PC-3 (cell line): ENCODE results near the gene LRRC7. TPM values are rescaled to one million over a fixed set of nuclear protein-coding genes. Genes with fewer than 3 reads are reported as not detected.

Experiments used
- ATAC-seq: fragments of 200-7000 bp; cut with Tn5 transposase; 2 replicates; pipeline ENCODE4 v1.9.1; 2020; ENCODE audit warnings: mild to moderate bottlenecking, moderate library complexity
- BruUV-seq: library from RNA; stranded (reverse); fragments of 400-500 nt; replicated peaks from 2 replicates; lab custom pipeline; 2021; lab: Mats Ljungman, UMichigan
- CTCF ChIA-PET: fragments of 300-600 bp; sonication (Branson Sonifier 250); formaldehyde crosslinking; loops from one replicate; lab custom pipeline; 2022; ENCODE audit warnings: antibody characterized with exemption; lab: Charles Lee
- POLR2A ChIA-PET: fragments of 300-600 bp; sonication (Branson Sonifier 250); formaldehyde crosslinking; loops from one replicate; lab custom pipeline; 2022; ENCODE audit warnings: antibody characterized with exemption; ENCODE audit not compliant: unreplicated experiment; lab: Charles Lee
- DNase-seq: peaks from one replicate; pipeline ENCODE4 v3.0.0-alpha.2; 2015
- H2AFZ ChIP-seq: fragments of 300-600 bp; sonication (generic); 2 replicates; pipeline ENCODE4 v1.6.0; 2016; ENCODE audit warnings: antibody characterized with exemption, low read length
- H3F3A ChIP-seq: fragments of 300-600 bp; sonication (generic); one replicate; pipeline ENCODE4 v1.6.0; 2017; ENCODE audit warnings: antibody characterized with exemption, low read length, control low read depth, mild to moderate bottlenecking; ENCODE audit not compliant: unreplicated experiment
- H3K27ac ChIP-seq: fragments of 300-600 bp; sonication (generic); 2 replicates; pipeline ENCODE4 v1.5.1; 2016; ENCODE audit warnings: mild to moderate bottlenecking, low read length
- H3K27me3 ChIP-seq: fragments of 300-600 bp; sonication (generic); 2 replicates; pipeline ENCODE4 v1.6.1; 2016; ENCODE audit warnings: low read length, mixed read lengths
- H3K36me3 ChIP-seq: fragments of 300-600 bp; sonication (generic); 2 replicates; pipeline ENCODE4 v1.6.1; 2016; ENCODE audit warnings: low read depth, mixed run types, low read length, mixed read lengths
- H3K4me1 ChIP-seq: fragments of 300-600 bp; sonication (generic); 2 replicates; pipeline ENCODE4 v1.5.1; 2016; ENCODE audit warnings: low read length; ENCODE audit not compliant: insufficient read depth
- H3K4me2 ChIP-seq: fragments of 300-600 bp; sonication (generic); 2 replicates; pipeline ENCODE4 v1.6.0; 2016; ENCODE audit warnings: low read length
- H3K4me3 ChIP-seq: fragments of 300-600 bp; sonication (generic); 2 replicates; pipeline ENCODE4 v1.5.1; 2016; ENCODE audit warnings: mild to moderate bottlenecking, low read length, mixed read lengths
- H3K79me2 ChIP-seq: fragments of 300-600 bp; sonication (generic); 2 replicates; pipeline ENCODE4 v1.6.1; 2017; ENCODE audit warnings: low read length, mixed read lengths
- H3K9ac ChIP-seq: fragments of 300-600 bp; sonication (generic); 2 replicates; pipeline ENCODE4 v1.6.0; 2016; ENCODE audit warnings: mild to moderate bottlenecking, low read length
- H3K9me2 ChIP-seq: fragments of 300-600 bp; sonication (generic); replicated peaks from 2 replicates; pipeline ENCODE4 v1.6.1; 2016; ENCODE audit warnings: mixed run types, low read length, mixed read lengths
- H3K9me3 ChIP-seq: fragments of 300-600 bp; sonication (generic); 2 replicates; pipeline ENCODE4 v1.6.1; 2016; ENCODE audit warnings: low read length, mixed read lengths
- H4K20me1 ChIP-seq: fragments of 300-600 bp; sonication (generic); 2 replicates; pipeline ENCODE4 v1.6.1; 2016; ENCODE audit warnings: low read length, mixed read lengths
- EZH2 ChIP-seq: fragments of 300-600 bp; sonication (generic); IDR thresholded peaks from one replicate; pipeline ENCODE4 v1.6.1; 2017; ENCODE audit warnings: antibody characterized with exemption, mild to moderate bottlenecking, low read length; ENCODE audit not compliant: unreplicated experiment
- EZH2phosphoT487 ChIP-seq: fragments of 300-600 bp; sonication (generic); IDR thresholded peaks from 2 replicates; pipeline ENCODE4 v1.6.1; 2018; ENCODE audit warnings: mild to moderate bottlenecking, antibody characterized with exemption, low read length, borderline replicate concordance
- intact Hi-C: fragments of 100-400 bp; cut with micrococcal nuclease; formaldehyde crosslinking; loops from 2 replicates; pipeline ENCODE4 v1.9.0; 2023
- total RNA-seq: library from RNA; depleted of rRNA; stranded (reverse); fragments of >200 nt; gene quantifications from 2 replicates; pipeline ENCODE4 v1.2.3, GENCODE V29; 2014
- TF ChIP-seq, protein P1 (sequence below): fragments of 300-600 bp; sonication (generic); conservative IDR thresholded peaks from 2 replicates; pipeline ENCODE4 v1.5.1; 2017; ENCODE audit warnings: antibody characterized with exemption, low read depth, mild to moderate bottlenecking, low read length

Gene LRRC7
- total RNA-seq, 1 experiment from 2014 or later: 0.04 TPM

DNA sequence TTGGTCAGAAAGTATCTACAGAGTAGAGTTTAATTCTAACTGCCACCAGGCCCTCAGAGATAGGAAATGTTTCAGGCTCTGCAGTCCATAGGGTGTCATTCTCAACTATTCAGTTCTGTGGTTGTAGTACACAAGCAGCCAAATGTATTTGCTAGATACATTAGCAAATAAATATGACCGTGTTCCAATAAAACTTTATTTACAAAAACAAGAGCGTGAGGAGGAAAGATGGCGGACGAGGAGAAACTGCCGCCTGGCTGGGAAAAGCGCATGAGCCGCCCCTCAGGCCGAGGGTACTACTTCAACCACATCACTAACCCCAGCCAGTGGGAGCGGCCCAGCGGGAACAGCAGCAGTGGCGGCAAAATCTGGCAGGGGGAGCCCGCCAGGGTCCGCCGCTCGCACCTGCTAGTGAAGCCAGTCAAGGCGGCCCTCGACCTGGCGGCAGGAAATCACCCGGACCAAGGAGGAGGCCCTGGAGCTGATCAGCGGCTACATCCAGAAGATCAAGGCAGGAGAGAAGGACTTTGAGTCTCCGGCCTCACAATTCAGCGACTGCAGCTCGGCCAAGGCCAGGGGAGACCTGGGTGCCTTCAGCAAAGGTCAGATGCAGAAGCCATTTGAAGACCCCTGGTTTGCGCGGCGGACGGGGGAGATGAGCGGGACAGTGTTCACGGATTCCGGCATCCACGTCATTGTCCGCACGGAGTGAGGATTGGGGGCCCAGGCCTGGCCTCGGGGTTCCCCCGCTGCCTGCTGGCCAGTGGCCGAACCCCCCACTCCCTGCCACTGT lies 351.6 kb downstream of the LRRC7 start:
- H3K9ac ChIP-seq: no peak overlapping the region
- H3F3A ChIP-seq: no peaks in the 10 kb centered on the region
- H4K20me1 ChIP-seq: no peaks in the 10 kb centered on the region
- no peak for DNase-seq
- ChIA-PET POLR2A (no interaction called here), CTCF (no interaction called here)
- no peak overlapping the region for H3K4me3 ChIP-seq
- no peak overlapping the region for H2AFZ ChIP-seq
- TF ChIP-seq EZH2phosphoT487: no peak
- TF ChIP-seq, protein P1, sequence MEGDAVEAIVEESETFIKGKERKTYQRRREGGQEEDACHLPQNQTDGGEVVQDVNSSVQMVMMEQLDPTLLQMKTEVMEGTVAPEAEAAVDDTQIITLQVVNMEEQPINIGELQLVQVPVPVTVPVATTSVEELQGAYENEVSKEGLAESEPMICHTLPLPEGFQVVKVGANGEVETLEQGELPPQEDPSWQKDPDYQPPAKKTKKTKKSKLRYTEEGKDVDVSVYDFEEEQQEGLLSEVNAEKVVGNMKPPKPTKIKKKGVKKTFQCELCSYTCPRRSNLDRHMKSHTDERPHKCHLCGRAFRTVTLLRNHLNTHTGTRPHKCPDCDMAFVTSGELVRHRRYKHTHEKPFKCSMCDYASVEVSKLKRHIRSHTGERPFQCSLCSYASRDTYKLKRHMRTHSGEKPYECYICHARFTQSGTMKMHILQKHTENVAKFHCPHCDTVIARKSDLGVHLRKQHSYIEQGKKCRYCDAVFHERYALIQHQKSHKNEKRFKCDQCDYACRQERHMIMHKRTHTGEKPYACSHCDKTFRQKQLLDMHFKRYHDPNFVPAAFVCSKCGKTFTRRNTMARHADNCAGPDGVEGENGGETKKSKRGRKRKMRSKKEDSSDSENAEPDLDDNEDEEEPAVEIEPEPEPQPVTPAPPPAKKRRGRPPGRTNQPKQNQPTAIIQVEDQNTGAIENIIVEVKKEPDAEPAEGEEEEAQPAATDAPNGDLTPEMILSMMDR: no peak
- no peak for TF ChIP-seq EZH2
- no peaks in the 10 kb centered on the region for H3K79me2 ChIP-seq
- no peak for ATAC-seq
- intact Hi-C loops: no loop called here
- BruUV-seq: no TSS peak
- H3K9me3 ChIP-seq: no peaks in the 10 kb centered on the region
- H3K27me3 ChIP-seq: no peaks in the 10 kb centered on the region
- H3K36me3 ChIP-seq: no peaks in the 10 kb centered on the region
- no peak overlapping the region for H3K4me2 ChIP-seq
- no peaks in the 10 kb centered on the region for H3K9me2 ChIP-seq
- H3K27ac ChIP-seq: no peak overlapping the region
- H3K4me1 ChIP-seq: no peaks in the 10 kb centered on the region

DNA sequence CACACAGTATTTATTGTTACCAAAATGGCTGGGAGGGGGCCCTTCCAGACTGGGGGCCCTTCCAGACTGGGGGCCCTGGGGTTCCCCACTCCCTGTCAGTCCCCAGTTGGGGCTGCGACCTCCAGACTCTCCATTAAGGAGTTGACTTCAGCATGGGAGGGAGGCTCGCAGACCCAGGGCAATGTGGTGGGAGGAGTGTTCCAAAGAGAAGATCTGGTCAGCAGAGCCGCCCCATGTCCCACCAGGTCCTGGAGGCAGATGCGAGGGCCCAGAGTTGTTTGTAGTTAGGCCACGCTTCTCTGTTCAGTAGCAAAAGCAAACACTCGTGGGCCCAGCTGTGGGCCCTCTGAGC lies 352.2 kb downstream of the LRRC7 start:
- no peaks in the 10 kb centered on the region for H4K20me1 ChIP-seq
- no peaks in the 10 kb centered on the region for H3F3A ChIP-seq
- no peaks in the 10 kb centered on the region for H3K9me2 ChIP-seq
- no peak for TF ChIP-seq EZH2
- TF ChIP-seq, protein P1: no peak
- no peak for TF ChIP-seq EZH2phosphoT487
- POLR2A ChIA-PET: no interaction called here
- no peaks in the 10 kb centered on the region for H3K79me2 ChIP-seq
- H3K36me3 ChIP-seq: no peaks in the 10 kb centered on the region
- no peak overlapping the region for H3K4me3 ChIP-seq
- ATAC-seq (no peak), DNase-seq (no peak)
- CTCF ChIA-PET: no interaction called here
- H3K9ac ChIP-seq: no peak overlapping the region
- H3K27me3 ChIP-seq: no peaks in the 10 kb centered on the region
- BruUV-seq: no TSS peak
- H3K27ac ChIP-seq: no peak overlapping the region
- H2AFZ ChIP-seq: no peak overlapping the region
- H3K9me3 ChIP-seq: no peaks in the 10 kb centered on the region
- H3K4me1 ChIP-seq: no peaks in the 10 kb centered on the region
- intact Hi-C loops: no loop called here
- H3K4me2 ChIP-seq: no peak overlapping the region

DNA sequence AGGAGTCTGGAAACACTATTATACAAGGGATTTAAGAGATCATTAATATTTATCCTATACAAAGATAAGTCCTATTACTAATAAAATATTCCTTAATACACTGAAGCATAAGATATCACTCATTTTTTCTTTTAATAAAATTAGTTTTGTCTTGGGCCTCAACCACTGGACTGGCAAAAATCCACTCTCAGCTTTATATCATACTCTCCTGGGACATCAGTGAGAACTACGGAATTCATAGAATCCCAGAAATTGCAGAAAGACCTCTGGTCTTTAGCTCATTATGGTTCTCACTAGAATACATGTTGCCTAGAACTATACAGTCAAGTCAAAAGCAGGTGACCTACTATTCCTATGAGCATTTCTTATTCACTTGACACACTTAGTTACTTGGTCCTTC lies 352.7 kb downstream of the LRRC7 start:
- H2AFZ ChIP-seq: no peak overlapping the region
- intact Hi-C loops: no loop called here

More for the DNA sequence above, 352.7 kb downstream of the LRRC7 start:
- Histone ChIP-seq H3K9me3 (no peaks in the 10 kb centered on the region), H3K27ac (no peak overlapping the region), H4K20me1 (no peaks in the 10 kb centered on the region), H3K27me3 (no peaks in the 10 kb centered on the region), H3K9ac (no peak overlapping the region), H3K4me3 (no peak overlapping the region), H3K79me2 (no peaks in the 10 kb centered on the region), H3K4me2 (no peak overlapping the region), H3F3A (no peaks in the 10 kb centered on the region), H3K4me1 (no peaks in the 10 kb centered on the region), H3K9me2 (no peaks in the 10 kb centered on the region), H3K36me3 (no peaks in the 10 kb centered on the region)
- CTCF ChIA-PET: no interaction called here
- POLR2A ChIA-PET: no interaction called here
- no peak for DNase-seq
- ATAC-seq: no peak
- TF ChIP-seq, protein P1: no peak
- TF ChIP-seq EZH2 (no peak), EZH2phosphoT487 (no peak)
- BruUV-seq: no TSS peak
